ENCODE data around the gene ATOH8. TPM values are rescaled to one million over a fixed set of nuclear protein-coding genes. Genes with fewer than 3 reads are reported as not detected.

ATOH8 gene
- polyA plus RNA-seq, 1 of the 3 experiments (the other 2 are of a cell fraction), result 5.6 TPM

GRCh38 chr2:85772841-85773491 is 19.2 kb downstream of the ATOH8 start:
- ChIA-PET CTCF (interaction anchor here (0.6 to 9.7 kb wide), 21 partner anchors 12 to 116 kb away, joined by 3 to 80 read pairs (median 6); partner anchors contain the start of genes ATOH8 and ST3GAL5), POLR2A (interaction anchor here (1.1 to 1.8 kb wide), 5 partner anchors 10 to 422 kb away, joined by 3 to 6 read pairs (median 3); no protein-coding TSS in a partner anchor)
- WGBS (ENCODE audit: low lambda C conversion rate), result 16% methylated on average over 6 of the region's 16 CpGs
- Histone ChIP-seq H3K79me2 (ENCODE audit: insufficient read depth) (peaks cover 68% of the 10 kb centered on the region), H3K9ac (peak overlapping the region; percentile 64; the same call in 1 of the 2 replicates), H3K27me3 (ENCODE audit: insufficient read depth) (no peaks in the 10 kb centered on the region), H3F3A (replicated peaks; ENCODE audit: insufficient read depth) (peaks cover 30% of the 10 kb centered on the region), H3K9me2 (no peaks in the 10 kb centered on the region), H3K27ac (ENCODE audit: low read depth in 2 of 2, low read length in 1 of 2) (peak overlapping the region; percentile 96 to 99), H3K9me3 (no peaks in the 10 kb centered on the region), H2AFZ (ENCODE audit: low read depth) (no peak overlapping the region), H3K4me2 (peak overlapping the region; percentile 84), H4K20me1 (ENCODE audit: insufficient read depth) (no peaks in the 10 kb centered on the region), H3K4me1 (ENCODE audit: control insufficient read depth in 1 of 2, insufficient read depth in 2 of 2, low read depth in 1 of 2, low read length in 1 of 2) (peaks cover 63 to 67% of the 10 kb centered on the region in 2 experiments), H3K36me3 (replicated peaks in 1 of 2; ENCODE audit: control insufficient read depth in 1 of 2, insufficient read depth in 2 of 2, low read length in 1 of 2) (peaks cover 0 to 18% of the 10 kb centered on the region in 2 experiments), H3K4me3 (ENCODE audit: low read depth in 2 of 2, low read length in 1 of 2) (peak overlapping the region; percentile 28 to 55)
- peak; percentile 55 for DNase-seq
- TF ChIP-seq TAF1 (IDR thresholded peaks at IDR 0.05; ENCODE audit: borderline replicate concordance, low read depth, low read length) (no peak), FOSL2 (IDR thresholded peaks at IDR 0.05; ENCODE audit: borderline replicate concordance, low read depth) (no peak), FOXJ3 (CRISPR knock-in tag; IDR thresholded peaks at IDR 0.05) (no peak), TCF12 (IDR thresholded peaks at IDR 0.05) (no peak; the same call in 1 of the 2 replicates), NFIC (IDR thresholded peaks at IDR 0.05; ENCODE audit: borderline replicate concordance) (no peak), YY1 (IDR thresholded peaks at IDR 0.05; ENCODE audit: low read depth) (no peak), SIN3A (IDR thresholded peaks at IDR 0.05; ENCODE audit: borderline replicate concordance, low read depth, low read length) (no peak), RCOR1 (IDR thresholded peaks at IDR 0.05; ENCODE audit: low read length) (no peak), MXI1 (IDR thresholded peaks at IDR 0.05; ENCODE audit: low read depth, low read length) (no peak), RFX5 (IDR thresholded peaks at IDR 0.05; ENCODE audit: low read length) (no peak), MEF2A (IDR thresholded peaks at IDR 0.05; ENCODE audit: borderline replicate concordance, low read depth) (no peak), PBX3 (IDR thresholded peaks at IDR 0.05) (no peak), IRF3 (IDR thresholded peaks at IDR 0.05; ENCODE audit: low read depth, low read length) (no peak), GATA2 (CRISPR knock-in tag; IDR thresholded peaks at IDR 0.05) (no peak), SMC3 (IDR thresholded peaks at IDR 0.05; ENCODE audit: low read depth, low read length) (no peak), RAD21 (IDR thresholded peaks at IDR 0.05; ENCODE audit: low read length) (no peak), RXRA (IDR thresholded peaks at IDR 0.05; ENCODE audit: borderline replicate concordance, low read depth) (no peak), MAX (IDR thresholded peaks at IDR 0.05; ENCODE audit: low read depth) (no peak), ELF1 (IDR thresholded peaks at IDR 0.05) (no peak), CHD2 (IDR thresholded peaks at IDR 0.05; ENCODE audit: low read length, partially characterized antibody) (no peak)

All from SK-N-SH (cell line).